Measurements from ENCODE around the gene OXER1. TPM values are rescaled to one million over a fixed set of nuclear protein-coding genes. Genes with fewer than 3 reads are reported as not detected.

Gene OXER1
- total and polyA plus RNA-seq, 9 of the 15 experiments (the other 6 are each of a cell fraction or from before 2014, with no cell fraction given): not detected

- TF ChIP-seq GTF3C2 (IDR thresholded peaks at IDR 0.05; ENCODE audit: borderline replicate concordance, extremely low read depth, insufficient read length) (no peak), ATF1 (CRISPR knock-in tag; IDR thresholded peaks at IDR 0.05) (no peak), ATF1 (tag; IDR thresholded peaks at IDR 0.05) (no peak), ZNF431 (CRISPR knock-in tag; IDR thresholded peaks at IDR 0.05) (no peak), SOX6 (IDR thresholded peaks at IDR 0.05) (no peak), TEAD2 (tag; IDR thresholded peaks at IDR 0.05) (no peak), ZFPM2 (CRISPR knock-in tag; IDR thresholded peaks at IDR 0.05) (no peak), IRF2 (CRISPR knock-in tag; IDR thresholded peaks at IDR 0.05) (no peak), ZNF133 (CRISPR knock-in tag; IDR thresholded peaks at IDR 0.05) (no peak)
- WGBS (ENCODE audit: insufficient coverage, low coverage, missing lambda C conversion rate): 13% methylated on average over 2 of the region's 2 CpGs
Measured at GRCh38 chr2:42712934-42713333, 51.0 kb downstream of the OXER1 start.

More at GRCh38 chr2:42712934-42713333, 51.0 kb downstream of the OXER1 start:
- Histone ChIP-seq H3K36me3 (ENCODE audit: control insufficient read depth, insufficient read depth, low read length) (no peaks in the 10 kb centered on the region), H3K4me1 (replicated peaks in 1 of 2; ENCODE audit: control insufficient read depth in 2 of 2, insufficient read depth in 2 of 2, low read length in 2 of 2) (no peaks in the 10 kb centered on the region), H3K27me3 (ENCODE audit: control insufficient read depth in 2 of 2, insufficient read depth in 2 of 2, low read length in 2 of 2) (no peaks in the 10 kb centered on the region), H2AFZ (ENCODE audit: low read depth, low read length) (no peak overlapping the region), H3K9me1 (ENCODE audit: control insufficient read depth, insufficient read depth, low read length) (no peaks in the 10 kb centered on the region), H3K4me3 (no peak overlapping the region), H3K79me2 (ENCODE audit: control insufficient read depth, insufficient read depth, low read length) (no peaks in the 10 kb centered on the region), H3K4me2 (ENCODE audit: insufficient read depth, low read length) (no peak overlapping the region), H4K20me1 (replicated peaks; ENCODE audit: control insufficient read depth, insufficient read depth, low read length) (no peaks in the 10 kb centered on the region), H3K9ac (ENCODE audit: insufficient read depth in 1 of 2, low read depth in 2 of 2, low read length in 2 of 2) (no peak overlapping the region), H3K9me3 (replicated peaks; ENCODE audit: control insufficient read depth, insufficient read depth, low read depth, low read length) (no peaks in the 10 kb centered on the region), H3K27ac (ENCODE audit: extremely low read depth, low read depth, low read length) (no peak overlapping the region)
- POLR2A ChIA-PET: interaction anchor here (1.0 to 1.1 kb wide), 2 partner anchors 11 to 13 kb away, joined by 3 to 4 read pairs; no protein-coding TSS in a partner anchor
- no peak for DNase-seq (ENCODE audit: extremely low read depth in 1 of 4, low spot score in 3 of 4)
- no peak for FAIRE-seq
- CTCF ChIA-PET (ENCODE audit: low intra/inter-chr PET ratio): no interaction called here
- in situ Hi-C loops (cut with MboI) (no loop called here), intact Hi-C loops (cut with micrococcal nuclease) (no loop called here)
- no TSS peak for BruUV-seq (replicated peaks)
- ATAC-seq: no peak

Small RNA genes lying within 50 kb of the gene (small RNA-seq; reads per million reads assigned to genes)
- not detected for gene RNU6-137P

Other genes starting within 250 kb of the OXER1 start
- 12.4 and 15.8 TPM in 2 replicates for gene MTA3, start 195.5 kb downstream of the OXER1 start, total RNA-seq (2014; rRNA removed)
- 20.7 and 25.7 TPM in 2 replicates for gene MTA3, start 195.5 kb downstream of the OXER1 start, total RNA-seq (2014; rRNA removed; fragmentation: Illumina TruSeq; extraction: Trizol)
- 17.8 and 20.7 TPM in 2 replicates for gene MTA3, start 195.5 kb downstream of the OXER1 start, total RNA-seq (2015; rRNA removed; fragmentation: Illumina TruSeq; extraction: Trizol)
- gene MTA3, start 195.5 kb downstream of the OXER1 start, total RNA-seq (2021): 22.3 and 23.5 TPM in 2 replicates
- gene MTA3, start 195.5 kb downstream of the OXER1 start, polyA plus RNA-seq (2011; rRNA removed): 30.8 and 39.6 TPM in 2 replicates
- 24.2 and 28.6 TPM in 2 replicates for gene MTA3, start 195.5 kb downstream of the OXER1 start, polyA plus RNA-seq (2014; fragmentation: Illumina TruSeq; extraction: Trizol)
- gene MTA3, start 195.5 kb downstream of the OXER1 start, polyA plus RNA-seq (2014; fragmentation: Nextera tagmentation; extraction: Ambion mirVana): 10 to 100 TPM; 17.0 to 26.3 TPM
- gene MTA3, start 195.5 kb downstream of the OXER1 start, polyA plus RNA-seq (2014; rRNA removed): 21.9 and 25.3 TPM in 2 replicates
- gene HAAO, start 28.4 kb upstream of the OXER1 start, total RNA-seq (2014; rRNA removed): not detected in 2 replicates
- gene HAAO, start 28.4 kb upstream of the OXER1 start, total RNA-seq (2014; rRNA removed; fragmentation: Illumina TruSeq; extraction: Trizol): not detected in 2 replicates
- not detected in 2 replicates for gene HAAO, start 28.4 kb upstream of the OXER1 start, total RNA-seq (2015; rRNA removed; fragmentation: Illumina TruSeq; extraction: Trizol)
- gene HAAO, start 28.4 kb upstream of the OXER1 start, total RNA-seq (2021): not detected in 2 replicates
- not detected in 2 replicates for gene HAAO, start 28.4 kb upstream of the OXER1 start, polyA plus RNA-seq (2011; rRNA removed)
- not detected in 2 replicates for gene HAAO, start 28.4 kb upstream of the OXER1 start, polyA plus RNA-seq (2014; fragmentation: Illumina TruSeq; extraction: Trizol)
- not detected for gene HAAO, start 28.4 kb upstream of the OXER1 start, polyA plus RNA-seq (2014; fragmentation: Nextera tagmentation; extraction: Ambion mirVana)
- not detected in 2 replicates for gene HAAO, start 28.4 kb upstream of the OXER1 start, polyA plus RNA-seq (2014; rRNA removed)